ENCODE measurements around the gene SARNP.

- TF ChIP-seq, protein P1, sequence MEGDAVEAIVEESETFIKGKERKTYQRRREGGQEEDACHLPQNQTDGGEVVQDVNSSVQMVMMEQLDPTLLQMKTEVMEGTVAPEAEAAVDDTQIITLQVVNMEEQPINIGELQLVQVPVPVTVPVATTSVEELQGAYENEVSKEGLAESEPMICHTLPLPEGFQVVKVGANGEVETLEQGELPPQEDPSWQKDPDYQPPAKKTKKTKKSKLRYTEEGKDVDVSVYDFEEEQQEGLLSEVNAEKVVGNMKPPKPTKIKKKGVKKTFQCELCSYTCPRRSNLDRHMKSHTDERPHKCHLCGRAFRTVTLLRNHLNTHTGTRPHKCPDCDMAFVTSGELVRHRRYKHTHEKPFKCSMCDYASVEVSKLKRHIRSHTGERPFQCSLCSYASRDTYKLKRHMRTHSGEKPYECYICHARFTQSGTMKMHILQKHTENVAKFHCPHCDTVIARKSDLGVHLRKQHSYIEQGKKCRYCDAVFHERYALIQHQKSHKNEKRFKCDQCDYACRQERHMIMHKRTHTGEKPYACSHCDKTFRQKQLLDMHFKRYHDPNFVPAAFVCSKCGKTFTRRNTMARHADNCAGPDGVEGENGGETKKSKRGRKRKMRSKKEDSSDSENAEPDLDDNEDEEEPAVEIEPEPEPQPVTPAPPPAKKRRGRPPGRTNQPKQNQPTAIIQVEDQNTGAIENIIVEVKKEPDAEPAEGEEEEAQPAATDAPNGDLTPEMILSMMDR (IDR thresholded peaks at IDR 0.05; ENCODE audit: insufficient read depth, low read length, poor library complexity, severe bottlenecking): peak; percentile 78
- no peak for TF ChIP-seq EZH2phosphoT487 (conservative IDR thresholded peaks at IDR 0.05; ENCODE audit: low read length)
Observed at GRCh38 chr12:55738123-55739024, 79.2 kb downstream of the SARNP start.
